ENCODE measurements around the gene RNGTT.
"Not testable (repeated sequence)": the region's sequence is repeated elsewhere in the genome, so short reads cannot be mapped to it uniquely, and the experiment has no call there.

The RNGTT gene

GRCh38 chr6:88858455-88858854 lies 105.0 kb downstream of the RNGTT start:
- DNase-seq: no peak

- DNase-seq: no peak
Measured at GRCh38 chr6:88856566-88856965, 106.9 kb downstream of the RNGTT start.

GRCh38 chr6:88855541-88856147 lies 107.8 kb downstream of the RNGTT start:
- DNase-seq: no peak

GRCh38 chr6:88852775-88853174 lies 110.6 kb downstream of the RNGTT start:
- DNase-seq: no peak

- no peak for DNase-seq
Measured at GRCh38 chr6:88852000-88852399, 111.4 kb downstream of the RNGTT start.

- DNase-seq: no peak
Measured at GRCh38 chr6:88848870-88849269, 114.5 kb downstream of the RNGTT start.

- no peak for DNase-seq
Measured at GRCh38 chr6:88843040-88843439, 120.4 kb downstream of the RNGTT start.

- no peak for DNase-seq
Measured at GRCh38 chr6:88842320-88842719, 121.1 kb downstream of the RNGTT start.

GRCh38 chr6:88840796-88841539 lies 122.5 kb downstream of the RNGTT start:
- DNase-seq: no peak

GRCh38 chr6:88840289-88840688 lies 123.1 kb downstream of the RNGTT start:
- DNase-seq: no peak

GRCh38 chr6:88839280-88839679 lies 124.1 kb downstream of the RNGTT start:
- no peak for DNase-seq

GRCh38 chr6:88835210-88835609 lies 128.2 kb downstream of the RNGTT start:
- no peak for DNase-seq

GRCh38 chr6:88833071-88833470 lies 130.3 kb downstream of the RNGTT start:
- DNase-seq: not testable (repeated sequence)

GRCh38 chr6:88827599-88827998 lies 135.8 kb downstream of the RNGTT start:
- DNase-seq: not testable (repeated sequence)

GRCh38 chr6:88825856-88826255 lies 137.6 kb downstream of the RNGTT start:
- DNase-seq: no peak

GRCh38 chr6:88823998-88824397 lies 139.4 kb downstream of the RNGTT start:
- DNase-seq: no peak

GRCh38 chr6:88815491-88815890 lies 147.9 kb downstream of the RNGTT start:
- no peak for DNase-seq

- DNase-seq: no peak
Measured at GRCh38 chr6:88814909-88815308, 148.5 kb downstream of the RNGTT start.

- no peak for DNase-seq
Measured at GRCh38 chr6:88813045-88813444, 150.4 kb downstream of the RNGTT start.

GRCh38 chr6:88810701-88811100 lies 152.7 kb downstream of the RNGTT start:
- no peak for DNase-seq

GRCh38 chr6:88810089-88810488 lies 153.3 kb downstream of the RNGTT start:
- DNase-seq: no peak

- DNase-seq: no peak
Measured at GRCh38 chr6:88808381-88808780, 155.0 kb downstream of the RNGTT start.

GRCh38 chr6:88807622-88808021 lies 155.8 kb downstream of the RNGTT start:
- no peak for DNase-seq

GRCh38 chr6:88806728-88807127 lies 156.7 kb downstream of the RNGTT start:
- DNase-seq: no peak

GRCh38 chr6:88804701-88805100 lies 158.7 kb downstream of the RNGTT start:
- no peak for DNase-seq

Measured in NK-92 treated with Interleukin-12 subunit alpha and Interleukin-12 subunit beta, amount 100 ng/mL, for 24 hours (cell line).